Stimulated activated CD4-positive, alpha-beta T cell treated with anti-CD3 and anti-CD28 coated beads, Interleukin-15, amount 100 ng/mL, for 1 hour (primary cell): Measurements from ENCODE around the gene PTPRD.
"Not testable (repeated sequence)": the region's sequence is repeated elsewhere in the genome, so short reads cannot be mapped to it uniquely, and the experiment has no call there.

Experiments used
- DNase-seq, 2 donors: peaks; one replicate each; pipeline ENCODE4 v3.0.0-alpha.2; 2020; ENCODE audit warnings: low read depth in 1 of 2, low spot score in 1 of 2

The PTPRD gene

DNA sequence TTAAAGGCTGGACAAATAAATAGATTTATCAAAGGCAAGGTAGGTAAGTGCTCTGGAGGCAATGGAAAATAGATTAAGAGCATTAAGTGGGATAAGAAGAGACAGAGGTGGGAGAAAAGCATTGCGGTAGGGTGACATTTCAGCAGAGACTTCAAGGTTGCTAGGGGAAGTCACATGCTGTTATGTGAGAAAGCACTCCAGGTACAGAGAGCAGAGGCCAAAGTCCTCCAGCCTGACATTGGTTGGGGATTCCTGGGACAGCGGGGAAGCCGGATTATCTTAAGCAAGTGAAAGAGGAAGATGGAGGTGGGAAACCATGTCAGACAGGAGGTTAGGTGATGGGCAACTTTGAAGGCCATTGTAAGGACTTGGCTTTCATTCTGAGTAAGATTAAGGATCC, 1222.9 kb downstream of the PTPRD start:
- DNase-seq = no peak

GRCh38 chr9:9387511-9388115, 1225.2 kb downstream of the PTPRD start:
- DNase-seq = no peak

GRCh38 chr9:9362332-9362731, 1250.5 kb downstream of the PTPRD start:
- no peak for DNase-seq

DNA sequence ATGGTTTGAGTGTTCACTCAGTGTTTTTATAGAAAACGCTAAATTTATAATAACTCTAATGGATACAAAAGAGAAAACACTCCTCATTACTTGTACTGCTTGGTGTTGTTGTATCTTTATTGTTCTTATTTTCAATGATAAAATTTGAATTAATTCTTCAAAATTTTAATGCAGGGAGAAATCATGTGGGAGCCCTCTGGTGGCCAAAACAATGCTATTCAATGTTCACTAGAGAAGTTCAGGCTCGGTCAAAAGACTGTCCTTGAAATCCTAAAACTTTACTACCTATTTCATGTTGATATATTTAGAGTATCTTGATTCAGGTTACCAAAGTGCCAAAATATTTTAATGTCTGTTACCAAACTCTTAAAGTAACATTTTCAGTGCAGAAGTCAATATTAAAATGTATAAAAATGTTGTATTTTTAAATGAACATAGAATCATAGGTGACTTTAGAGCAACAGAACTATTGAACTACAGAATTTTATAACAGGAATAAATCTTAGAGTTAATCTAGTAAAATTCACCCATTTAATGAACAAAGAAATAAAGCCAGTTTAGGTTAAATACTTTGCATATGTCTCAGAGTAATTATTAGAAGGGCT, 1259.8 kb downstream of the PTPRD start:
- DNase-seq = no peak

DNA sequence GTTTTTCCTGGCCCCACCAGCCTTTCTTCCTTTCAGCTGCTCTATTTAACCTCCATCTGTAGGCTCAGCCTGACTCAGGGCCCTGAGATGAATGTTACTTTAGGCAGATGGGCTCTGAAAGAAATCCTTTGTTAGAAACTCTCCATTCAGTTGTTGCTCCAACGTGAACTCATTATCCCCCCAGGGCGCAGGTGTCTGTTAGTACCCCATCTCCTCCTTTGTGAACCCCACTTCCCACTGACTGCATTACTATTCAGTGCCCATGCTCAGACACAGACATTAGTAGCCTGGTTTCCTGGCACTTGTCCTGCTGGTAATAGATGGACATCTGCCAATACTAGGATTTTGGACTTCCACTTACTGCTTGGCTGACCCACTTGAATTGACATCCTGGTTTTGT, 1271.6 kb downstream of the PTPRD start:
- DNase-seq = no peak

GRCh38 chr9:9337129-9337528, 1275.7 kb downstream of the PTPRD start:
- no peak for DNase-seq

DNA sequence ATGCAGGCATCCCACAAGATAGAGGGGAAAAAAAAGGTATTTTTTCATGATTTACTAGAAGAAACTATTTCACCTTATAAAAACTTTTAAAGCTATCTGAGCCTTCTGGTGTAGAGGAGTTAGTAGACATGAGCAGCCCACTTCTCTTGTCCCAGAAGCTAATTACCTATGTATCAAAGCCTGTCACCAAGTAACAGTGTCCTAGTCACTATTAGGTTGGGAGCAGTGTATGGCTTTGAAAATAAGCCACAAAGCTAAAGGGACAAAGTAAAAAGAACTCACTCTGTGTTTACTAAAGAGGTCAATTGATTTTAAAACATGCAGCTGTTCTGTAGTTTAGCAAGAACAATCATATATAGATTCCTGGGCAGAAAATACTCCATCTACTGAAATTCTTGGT, 1286.1 kb downstream of the PTPRD start:
- no peak for DNase-seq

DNA sequence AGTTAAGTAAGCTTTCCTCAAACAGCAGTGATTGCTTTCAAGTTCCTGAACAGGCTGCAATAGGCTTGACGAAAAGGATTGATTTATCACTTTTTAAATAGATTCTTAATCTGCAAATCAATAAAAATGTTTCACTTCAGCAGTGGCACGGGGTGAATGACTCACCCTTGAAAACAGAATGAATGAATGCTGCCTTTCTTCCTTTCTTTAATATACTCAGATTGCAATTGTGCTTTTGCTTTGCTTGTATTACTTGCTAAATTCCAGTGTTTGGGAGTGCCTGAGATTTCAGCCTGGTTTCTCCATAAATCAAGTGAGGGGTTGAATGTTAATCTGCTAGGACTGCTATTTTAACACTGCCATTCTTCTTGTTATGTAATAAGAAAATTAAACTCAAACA, 1293.8 kb downstream of the PTPRD start:
- DNase-seq = no peak

DNA sequence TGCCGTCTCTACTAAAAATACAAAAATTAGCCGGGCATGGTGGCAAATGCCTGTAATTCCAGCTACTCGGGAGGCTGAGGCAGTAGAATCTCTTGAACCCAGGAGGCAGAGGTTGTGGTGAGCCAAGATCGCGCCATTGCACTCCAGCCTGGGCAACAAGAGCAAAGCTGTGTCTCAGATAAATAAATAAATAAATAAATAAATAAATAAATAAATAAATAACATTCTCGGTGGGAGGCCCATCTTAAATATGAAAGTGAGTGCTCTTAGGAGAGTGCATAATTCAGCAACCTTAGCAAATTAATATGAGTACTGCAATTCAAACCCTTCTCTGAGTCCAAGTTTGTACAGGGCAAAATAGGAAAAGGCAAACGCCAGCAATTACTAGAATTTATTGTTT, 1302.1 kb downstream of the PTPRD start:
- DNase-seq = not testable (repeated sequence)

DNA sequence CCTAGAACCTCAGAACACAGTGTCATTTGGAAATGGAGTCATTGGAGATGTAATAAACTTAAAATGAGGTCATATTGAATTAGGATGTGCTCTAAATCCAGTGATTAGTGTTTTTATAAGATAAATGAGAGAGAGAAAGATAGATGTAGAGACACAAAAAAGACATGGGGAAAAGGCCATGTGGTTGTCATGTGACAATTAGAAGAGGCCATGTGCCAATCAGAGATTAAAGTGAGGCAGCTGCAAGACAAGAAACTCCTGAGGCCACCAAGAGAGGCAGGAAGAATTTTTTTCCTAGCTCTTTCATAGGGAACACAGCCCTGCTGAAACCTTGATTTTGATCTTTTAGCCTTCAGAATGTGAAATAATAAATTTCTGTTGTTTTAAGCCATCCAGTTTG, 1307.2 kb downstream of the PTPRD start:
- no peak for DNase-seq

GRCh38 chr9:9299134-9299533, 1313.7 kb downstream of the PTPRD start:
- no peak for DNase-seq

GRCh38 chr9:9286001-9286400, 1326.8 kb downstream of the PTPRD start:
- DNase-seq = no peak

GRCh38 chr9:9284201-9284600, 1328.6 kb downstream of the PTPRD start:
- DNase-seq = no peak

- DNase-seq = no peak
Observed at GRCh38 chr9:9283159-9283986, 1329.4 kb downstream of the PTPRD start.

DNA sequence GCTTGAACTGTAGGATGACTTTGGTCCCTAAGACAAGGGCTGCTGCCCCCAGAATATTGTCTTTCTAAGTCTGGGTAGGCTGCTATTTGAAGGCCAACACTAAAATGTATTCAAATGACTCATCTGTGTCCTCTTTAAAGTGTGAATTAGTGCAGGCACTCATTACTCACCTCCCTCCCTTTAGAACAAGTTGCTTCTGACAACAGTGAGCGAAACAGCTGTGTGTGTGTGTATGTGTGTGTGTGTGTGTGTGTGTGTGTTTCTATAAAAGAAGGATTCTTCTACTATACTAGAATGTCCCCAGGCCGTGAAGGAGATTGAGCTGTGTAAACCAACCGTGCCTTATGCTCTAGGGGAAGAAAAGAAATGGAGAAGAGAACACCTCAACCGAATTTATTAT, 1337.2 kb downstream of the PTPRD start:
- DNase-seq = no peak

DNA sequence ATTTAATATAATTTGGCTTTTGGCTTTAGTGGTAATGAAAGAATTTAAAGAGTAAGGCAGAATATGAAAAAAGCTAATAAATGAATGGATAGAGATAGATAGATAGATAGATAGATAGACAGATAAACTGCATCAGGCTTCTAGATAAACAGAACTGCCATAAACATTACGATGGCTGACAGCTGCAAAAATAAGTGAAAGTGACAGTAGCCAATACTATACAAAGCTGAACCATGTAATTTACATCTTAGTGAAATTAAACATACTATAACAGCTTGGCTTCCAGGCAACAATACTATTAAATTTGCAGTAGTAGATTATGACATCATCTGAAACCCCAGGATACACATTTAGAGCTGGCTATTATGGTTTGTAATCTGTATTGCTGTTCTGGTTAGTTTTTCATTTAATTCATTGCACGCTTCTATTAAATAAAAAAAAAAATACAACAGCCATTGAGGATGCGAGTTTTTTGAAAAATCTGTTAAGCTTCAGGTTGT, 1354.8 kb downstream of the PTPRD start:
- no peak for DNase-seq

GRCh38 chr9:9246726-9247125, 1366.1 kb downstream of the PTPRD start:
- DNase-seq = no peak

GRCh38 chr9:9231946-9232345, 1380.9 kb downstream of the PTPRD start:
- DNase-seq = no peak

- no peak for DNase-seq
Observed at GRCh38 chr9:9229269-9229668, 1383.5 kb downstream of the PTPRD start.

- DNase-seq = no peak
Observed at GRCh38 chr9:9223175-9223574, 1389.6 kb downstream of the PTPRD start.

DNA sequence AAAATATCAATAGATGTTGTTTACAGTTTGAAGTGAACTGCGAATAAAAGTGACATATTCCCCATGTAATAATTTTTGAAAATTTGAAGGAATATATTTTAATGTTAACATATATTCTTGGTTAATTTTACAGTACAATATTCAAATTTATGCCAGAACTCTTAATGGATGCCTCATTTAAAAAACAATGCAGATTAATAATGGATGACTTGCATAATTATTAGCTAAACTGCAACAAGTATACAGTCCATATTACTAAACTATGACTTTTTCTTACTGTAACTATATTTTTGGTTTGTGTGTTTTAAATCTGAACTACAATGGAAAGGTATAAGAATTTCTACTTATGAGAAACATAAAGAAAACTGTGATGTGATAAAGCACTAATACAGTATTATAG, 1390.1 kb downstream of the PTPRD start:
- DNase-seq = no peak

- no peak for DNase-seq
Observed at GRCh38 chr9:9216934-9217333, 1395.9 kb downstream of the PTPRD start.
